Peyer's patch (tissue), 4 donors: ENCODE data around the gene LMBR1. TPM values are rescaled to one million over a fixed set of nuclear protein-coding genes. Genes with fewer than 3 reads are reported as not detected.

Experiments
- DNase-seq, 3 donors: peaks; one replicate each; pipeline ENCODE4 v3.0.0-alpha.2; 2017 to 2019
- H3K27ac ChIP-seq, 4 donors: fragments of 200-600 bp; sonication (generic); one replicate each; pipeline ENCODE4 v1.5.1; 2016 to 2019
- H3K27me3 ChIP-seq, 2 donors: fragments of 200-600 bp; sonication (generic); one replicate each; pipeline ENCODE4 v1.5.1; 2019
- H3K36me3 ChIP-seq, 3 donors: fragments of 200-600 bp; sonication (generic); one replicate each; pipeline ENCODE4 v1.5.1; 2016 to 2019
- H3K4me1 ChIP-seq, 4 donors: fragments of 200-600 bp; sonication (generic); one replicate each; pipeline ENCODE4 v1.5.1; 2016 to 2019
- H3K4me3 ChIP-seq, 4 donors: fragments of 200-600 bp; sonication (generic); 1 replicate in 3 of 4; 2 replicates in 1 of 4; pipeline ENCODE4 v1.5.1; 2016 to 2019; ENCODE audit warnings: mild to moderate bottlenecking in 1 of 4
- H3K9me3 ChIP-seq, 4 donors: fragments of 200-600 bp; sonication (generic); one replicate each; pipeline ENCODE4 v1.5.1; 2016 to 2019; ENCODE audit warnings: mild to moderate bottlenecking in 1 of 4
- POLR2A ChIP-seq, 2 donors: fragments of 450-650 bp; IDR thresholded peaks; one replicate each; pipeline ENCODE4 v1.5.1; 2017; ENCODE audit warnings: antibody characterized with exemption in 2 of 2, mild to moderate bottlenecking in 2 of 2, moderate library complexity in 2 of 2
- total RNA-seq, 4 donors: library from RNA; depleted of rRNA; stranded (reverse); fragments of >200 nt; gene quantifications; one replicate each; pipeline ENCODE4 v1.1.0, GENCODE V29; 2016
- TF ChIP-seq, protein P1 (sequence below), 6 experiments: fragments of 450-650 bp in 4 of 6; fragments of 200-600 bp in 2 of 6; sonication (generic) in 1 of 6; IDR thresholded peaks; one replicate each; pipeline ENCODE4 v1.5.1; 2017 to 2019; ENCODE audit warnings: antibody characterized with exemption in 6 of 6, mild to moderate bottlenecking in 3 of 6, moderate library complexity in 1 of 6

Gene LMBR1
- total RNA-seq, 4 donors from 2014 or later: 30.5 to 69.3 (median 62.8) TPM

DNA sequence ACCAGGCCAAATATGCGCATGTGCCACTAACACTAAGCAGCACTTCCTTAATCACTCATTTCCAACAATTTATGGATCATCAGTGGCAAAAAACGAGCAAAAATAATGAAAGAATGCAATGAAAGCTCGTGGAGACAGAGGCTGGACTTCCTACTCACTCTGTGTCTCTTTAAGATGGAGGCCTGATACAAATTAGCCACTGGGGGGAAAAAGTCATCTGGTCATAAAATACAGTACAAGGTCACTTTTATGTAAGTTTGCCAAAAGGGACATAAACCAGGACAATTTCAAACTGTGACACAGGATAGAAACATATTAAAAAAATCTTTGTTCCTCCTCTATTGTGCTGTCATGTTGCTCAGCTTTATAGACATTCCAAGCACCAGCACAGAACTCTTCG lies 101.7 kb downstream of the LMBR1 start:
- Histone ChIP-seq H3K9me3 (no peaks in the 10 kb centered on the region), H3K36me3 (no peaks in the 10 kb centered on the region), H3K27me3 (no peaks in the 10 kb centered on the region), H3K4me1 (no peaks in the 10 kb centered on the region), H3K27ac (no peak overlapping the region), H3K4me3 (no peak overlapping the region)
- no peak for TF ChIP-seq POLR2A (IDR thresholded peaks at IDR 0.05)
- TF ChIP-seq, protein P1, sequence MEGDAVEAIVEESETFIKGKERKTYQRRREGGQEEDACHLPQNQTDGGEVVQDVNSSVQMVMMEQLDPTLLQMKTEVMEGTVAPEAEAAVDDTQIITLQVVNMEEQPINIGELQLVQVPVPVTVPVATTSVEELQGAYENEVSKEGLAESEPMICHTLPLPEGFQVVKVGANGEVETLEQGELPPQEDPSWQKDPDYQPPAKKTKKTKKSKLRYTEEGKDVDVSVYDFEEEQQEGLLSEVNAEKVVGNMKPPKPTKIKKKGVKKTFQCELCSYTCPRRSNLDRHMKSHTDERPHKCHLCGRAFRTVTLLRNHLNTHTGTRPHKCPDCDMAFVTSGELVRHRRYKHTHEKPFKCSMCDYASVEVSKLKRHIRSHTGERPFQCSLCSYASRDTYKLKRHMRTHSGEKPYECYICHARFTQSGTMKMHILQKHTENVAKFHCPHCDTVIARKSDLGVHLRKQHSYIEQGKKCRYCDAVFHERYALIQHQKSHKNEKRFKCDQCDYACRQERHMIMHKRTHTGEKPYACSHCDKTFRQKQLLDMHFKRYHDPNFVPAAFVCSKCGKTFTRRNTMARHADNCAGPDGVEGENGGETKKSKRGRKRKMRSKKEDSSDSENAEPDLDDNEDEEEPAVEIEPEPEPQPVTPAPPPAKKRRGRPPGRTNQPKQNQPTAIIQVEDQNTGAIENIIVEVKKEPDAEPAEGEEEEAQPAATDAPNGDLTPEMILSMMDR (IDR thresholded peaks at IDR 0.05): no peak
- no peak for DNase-seq

DNA sequence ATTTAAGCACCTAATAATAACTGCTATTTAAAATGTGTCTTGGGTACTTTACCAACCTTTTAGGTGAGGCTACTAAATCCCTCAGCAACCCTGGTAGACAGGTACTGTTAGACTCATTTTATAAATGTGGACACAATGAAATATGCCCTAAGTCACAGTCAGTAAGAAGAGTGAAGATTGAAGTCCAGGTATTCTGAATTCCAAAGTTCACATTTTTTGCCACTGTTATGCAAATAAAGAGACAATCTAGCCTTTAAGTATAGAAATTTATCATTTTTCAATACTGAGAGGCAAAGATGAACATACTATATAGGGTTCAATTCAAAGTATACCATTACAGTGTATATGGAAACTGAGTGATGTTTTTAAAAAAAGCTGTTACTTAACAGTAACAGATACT lies 102.7 kb downstream of the LMBR1 start:
- Histone ChIP-seq H3K36me3 (no peaks in the 10 kb centered on the region), H3K27me3 (no peaks in the 10 kb centered on the region), H3K9me3 (no peaks in the 10 kb centered on the region), H3K27ac (no peak overlapping the region), H3K4me1 (no peaks in the 10 kb centered on the region), H3K4me3 (no peak overlapping the region)
- no peak for TF ChIP-seq POLR2A (IDR thresholded peaks at IDR 0.05)
- TF ChIP-seq, protein P1 (IDR thresholded peaks at IDR 0.05): no peak
- no peak for DNase-seq

DNA sequence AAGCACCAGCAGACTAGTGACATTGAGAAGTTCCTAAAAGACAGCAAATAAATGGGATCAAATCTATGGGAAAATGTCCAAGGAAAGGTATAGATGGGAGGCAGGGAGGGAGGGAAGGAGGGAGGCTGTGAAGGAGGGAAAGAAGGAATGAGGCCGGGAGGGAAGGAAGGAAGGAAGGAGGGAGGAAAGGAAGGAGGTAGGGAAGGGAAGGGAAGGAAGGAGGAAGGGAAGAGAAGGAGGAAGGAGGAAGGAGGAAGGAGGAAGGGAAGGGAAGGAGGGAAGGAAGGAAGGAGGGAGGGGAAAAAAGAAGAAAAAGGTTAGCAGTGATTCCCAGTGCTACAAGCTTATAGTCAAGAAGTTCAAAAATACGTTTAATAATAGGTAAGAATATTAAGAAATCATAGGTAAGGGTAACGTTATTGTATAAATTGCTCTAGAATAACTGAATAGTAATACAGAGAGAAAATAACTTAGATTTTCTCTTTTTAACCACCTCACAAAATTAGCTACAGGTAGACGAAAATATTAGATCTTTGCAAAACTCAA lies 106.9 kb downstream of the LMBR1 start:
- Histone ChIP-seq H3K9me3 (no peaks in the 10 kb centered on the region), H3K27me3 (no peaks in the 10 kb centered on the region), H3K27ac (no peak overlapping the region), H3K36me3 (no peaks in the 10 kb centered on the region), H3K4me1 (no peaks in the 10 kb centered on the region), H3K4me3 (no peak overlapping the region)
- no peak for TF ChIP-seq POLR2A (IDR thresholded peaks at IDR 0.05)
- TF ChIP-seq, protein P1 (IDR thresholded peaks at IDR 0.05): no peak
- no peak for DNase-seq

DNA sequence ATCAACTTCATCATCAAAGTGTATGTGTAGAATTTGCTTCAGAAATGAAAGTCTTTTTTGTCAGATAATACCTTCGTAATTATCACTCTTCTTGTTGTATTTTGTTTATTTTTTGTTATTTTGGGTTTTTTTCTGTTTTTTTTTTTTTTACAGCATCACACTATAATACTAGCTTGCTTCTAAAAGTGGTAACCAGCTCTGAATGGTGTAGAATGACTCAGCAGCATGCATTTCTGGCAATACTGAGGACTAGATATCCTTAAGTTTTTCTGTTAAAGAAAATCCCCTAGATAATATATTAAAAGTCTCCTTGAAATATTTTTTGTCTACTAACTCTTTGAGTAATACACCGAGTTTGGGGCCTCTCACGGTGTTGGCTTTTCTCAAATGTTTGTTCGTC lies 109.1 kb downstream of the LMBR1 start:
- H3K36me3 ChIP-seq: no peaks in the 10 kb centered on the region
- no peaks in the 10 kb centered on the region for H3K9me3 ChIP-seq
- H3K27ac ChIP-seq: no peak overlapping the region
- H3K4me3 ChIP-seq: no peak overlapping the region
- no peaks in the 10 kb centered on the region for H3K4me1 ChIP-seq
- DNase-seq: no peak
- H3K27me3 ChIP-seq: no peaks in the 10 kb centered on the region
- TF ChIP-seq POLR2A (IDR thresholded peaks at IDR 0.05): no peak
- TF ChIP-seq, protein P1 (IDR thresholded peaks at IDR 0.05): no peak

DNA sequence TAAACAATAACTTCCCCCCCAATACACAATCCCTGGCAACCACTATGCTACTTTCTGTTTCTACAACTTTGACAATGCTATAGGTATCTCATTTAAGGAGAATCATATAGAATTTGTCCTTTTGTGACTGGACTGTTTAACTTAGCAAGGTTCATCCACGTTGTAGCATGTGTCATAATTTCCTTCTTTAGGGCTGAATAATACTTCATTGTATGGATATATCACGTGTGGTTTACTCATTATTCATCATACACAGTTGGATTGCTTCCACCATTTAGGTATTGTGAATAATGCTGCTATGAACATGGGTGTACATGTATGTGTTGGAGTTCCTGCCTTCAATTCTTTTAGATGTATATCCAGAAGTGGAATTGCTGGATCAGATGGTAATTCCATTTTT lies 111.0 kb downstream of the LMBR1 start:
- Histone ChIP-seq H3K4me3 (no peak overlapping the region), H3K27me3 (no peaks in the 10 kb centered on the region), H3K36me3 (no peaks in the 10 kb centered on the region), H3K9me3 (no peaks in the 10 kb centered on the region), H3K4me1 (no peaks in the 10 kb centered on the region), H3K27ac (no peak overlapping the region)
- TF ChIP-seq POLR2A (IDR thresholded peaks at IDR 0.05): no peak
- TF ChIP-seq, protein P1 (IDR thresholded peaks at IDR 0.05): no peak
- no peak for DNase-seq
